Daoy (cell line): ENCODE results near the gene LHFPL4. TPM values are rescaled to one million over a fixed set of nuclear protein-coding genes. Genes with fewer than 3 reads are reported as not detected.
"Not testable (repeated sequence)": the region's sequence is repeated elsewhere in the genome, so short reads cannot be mapped to it uniquely, and the experiment has no call there.

ENCODE experiments used
- DNase-seq: peaks from one replicate; pipeline ENCODE4 v3.0.0-alpha.2; 2015; ENCODE audit warnings: low read depth
- total RNA-seq: library from RNA; depleted of rRNA; stranded (reverse); fragments of >200 nt; shearing (Covaris generic); gene quantifications from 2 replicates; pipeline ENCODE4 v1.2.3, GENCODE V29; 2014

Gene LHFPL4
- total RNA-seq, 1 experiment from 2014 or later, result 0.29 TPM

- no peak for DNase-seq
Observed at GRCh38 chr3:9536212-9536611, 17.4 kb downstream of the LHFPL4 start.

- no peak for DNase-seq
Observed at GRCh38 chr3:9534429-9534828, 19.2 kb downstream of the LHFPL4 start.

GRCh38 chr3:9525078-9525477 lies 28.5 kb downstream of the LHFPL4 start:
- no peak for DNase-seq

GRCh38 chr3:9514956-9515355 lies 38.7 kb downstream of the LHFPL4 start:
- no peak for DNase-seq

DNA sequence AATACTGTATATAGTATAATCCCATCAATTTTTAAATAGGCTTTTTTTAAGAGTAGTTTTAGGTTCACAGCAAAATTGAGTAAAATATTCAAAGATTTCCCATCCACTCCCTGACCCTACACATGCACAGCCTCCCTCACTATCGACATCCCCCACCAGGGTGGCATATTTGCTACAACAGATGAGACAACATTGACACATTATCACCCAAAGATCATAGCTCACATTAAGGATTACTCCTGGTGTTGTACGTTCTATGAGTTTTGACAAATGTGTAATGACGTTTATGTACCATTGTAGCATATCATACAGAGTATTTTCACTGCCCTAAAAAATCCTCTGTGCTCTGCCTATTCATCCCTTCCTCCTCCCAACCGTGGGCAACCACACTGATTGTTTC lies 39.3 kb downstream of the LHFPL4 start:
- DNase-seq, result no peak

DNA sequence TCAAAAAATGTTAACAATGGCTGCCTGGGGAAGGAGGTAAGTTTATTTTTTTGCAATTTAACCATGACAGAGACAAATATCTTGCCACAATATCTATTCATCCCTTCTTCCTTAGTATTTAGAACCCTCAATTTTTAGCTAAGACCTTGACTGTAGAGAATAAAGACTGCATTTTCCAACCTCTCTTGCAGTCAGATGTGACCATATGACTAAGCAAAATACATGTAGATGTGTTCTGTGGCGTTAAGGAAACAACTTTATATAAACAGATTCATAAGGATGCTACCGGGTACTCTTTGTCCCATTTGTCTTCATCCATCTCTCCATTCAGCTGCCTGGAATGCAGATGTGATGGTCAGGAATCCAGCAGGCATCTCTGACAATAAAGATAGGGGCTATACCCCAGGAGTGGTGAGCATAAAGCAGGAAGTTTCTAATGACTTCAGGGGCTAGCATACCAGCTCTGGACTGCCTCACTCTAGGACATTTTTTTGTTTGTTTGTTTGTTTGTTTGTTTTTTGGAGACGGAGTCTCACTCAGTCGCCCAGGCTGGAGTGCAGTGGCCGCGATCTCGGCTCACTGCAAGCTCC lies 41.1 kb downstream of the LHFPL4 start:
- DNase-seq, result no peak

DNA sequence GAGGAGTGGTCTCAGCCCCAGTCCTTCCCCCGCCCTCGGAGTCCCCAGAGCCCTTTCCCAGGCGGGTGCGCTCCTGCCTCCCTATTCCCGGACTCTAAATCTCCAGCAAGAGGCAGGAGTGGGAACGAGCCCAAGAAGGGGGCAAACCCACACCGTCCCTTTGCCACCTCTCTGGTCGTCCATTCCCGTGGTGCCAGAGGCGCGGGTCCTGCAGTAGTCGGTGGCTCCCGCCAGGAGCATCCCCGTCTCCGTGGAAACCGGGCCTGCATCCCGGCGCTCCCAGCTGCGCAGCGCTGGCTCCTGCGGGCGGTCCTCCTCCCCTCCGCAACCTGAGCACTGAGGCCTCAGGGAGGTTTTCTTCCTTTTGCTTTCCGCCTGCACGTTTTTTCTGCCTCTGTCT lies 44.8 kb downstream of the LHFPL4 start:
- DNase-seq, result no peak

- no peak for DNase-seq
Observed at GRCh38 chr3:9507586-9508578, 45.7 kb downstream of the LHFPL4 start.

DNA sequence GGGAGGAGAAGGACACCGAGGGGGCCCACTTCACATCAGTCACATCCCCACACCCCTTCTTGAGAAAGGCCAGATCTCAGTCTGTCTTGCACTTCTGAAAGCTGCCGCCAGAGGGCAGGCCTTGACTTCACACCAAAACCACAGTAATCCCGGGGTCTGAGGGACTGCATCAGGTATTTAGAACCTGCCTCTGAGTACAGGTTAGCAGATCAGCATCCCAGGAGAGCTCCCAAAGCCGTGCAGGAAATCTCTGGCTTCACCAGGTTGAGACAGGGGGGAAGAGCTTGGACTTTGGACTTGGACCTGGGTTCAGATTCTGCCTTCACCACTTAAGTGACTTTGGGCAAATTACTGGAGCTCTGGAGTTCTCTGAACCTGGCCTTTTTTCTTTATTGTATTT lies 50.3 kb downstream of the LHFPL4 start:
- peak; percentile 60 for DNase-seq

- no peak for DNase-seq
Observed at GRCh38 chr3:9501226-9501625, 52.4 kb downstream of the LHFPL4 start.

DNA sequence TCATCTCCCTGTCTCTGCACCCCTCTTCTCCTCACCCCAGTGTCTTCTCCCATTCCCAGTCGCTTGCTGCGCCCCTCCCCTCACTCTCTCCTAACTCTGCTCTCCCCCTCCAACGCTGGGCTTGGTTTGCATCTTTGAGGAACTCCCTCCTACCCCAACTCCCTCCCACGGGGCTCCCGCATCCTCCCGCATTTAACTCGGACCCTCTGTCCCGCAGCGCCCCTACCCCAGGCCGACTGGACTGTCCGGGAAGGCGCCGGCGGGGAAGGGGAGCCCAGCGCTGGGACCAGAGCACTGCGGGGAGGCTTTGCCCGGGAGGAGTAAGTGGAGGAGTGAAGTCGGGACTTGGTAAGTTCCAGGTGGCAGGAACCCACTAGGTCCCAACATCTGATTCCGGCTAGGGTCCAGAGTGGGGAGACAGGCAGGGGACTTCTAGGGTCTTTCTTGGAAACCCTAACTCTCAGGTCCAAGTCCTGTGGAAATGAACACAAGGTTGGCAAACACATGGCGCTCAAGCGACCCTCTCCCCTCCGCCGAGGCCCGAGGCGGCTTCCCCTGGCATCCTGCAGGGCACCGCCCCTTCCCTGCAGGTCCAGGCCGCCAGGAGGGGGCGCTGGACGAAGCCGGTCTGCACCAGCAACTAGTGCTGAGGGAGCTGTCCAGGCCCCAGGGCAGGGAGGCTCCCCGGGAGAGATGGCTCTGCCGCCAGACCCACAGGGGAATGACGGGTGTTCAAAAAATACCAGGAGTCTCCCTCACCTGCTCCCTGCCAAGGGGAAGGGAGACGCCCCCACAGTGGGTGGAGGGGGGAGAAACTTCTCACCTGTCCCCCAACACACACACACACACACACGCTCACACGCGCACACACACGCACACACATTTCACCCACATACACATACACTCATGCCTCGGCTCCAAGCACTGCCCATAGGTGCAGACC lies 53.2 kb downstream of the LHFPL4 start:
- peak; percentile 74 for DNase-seq

DNA sequence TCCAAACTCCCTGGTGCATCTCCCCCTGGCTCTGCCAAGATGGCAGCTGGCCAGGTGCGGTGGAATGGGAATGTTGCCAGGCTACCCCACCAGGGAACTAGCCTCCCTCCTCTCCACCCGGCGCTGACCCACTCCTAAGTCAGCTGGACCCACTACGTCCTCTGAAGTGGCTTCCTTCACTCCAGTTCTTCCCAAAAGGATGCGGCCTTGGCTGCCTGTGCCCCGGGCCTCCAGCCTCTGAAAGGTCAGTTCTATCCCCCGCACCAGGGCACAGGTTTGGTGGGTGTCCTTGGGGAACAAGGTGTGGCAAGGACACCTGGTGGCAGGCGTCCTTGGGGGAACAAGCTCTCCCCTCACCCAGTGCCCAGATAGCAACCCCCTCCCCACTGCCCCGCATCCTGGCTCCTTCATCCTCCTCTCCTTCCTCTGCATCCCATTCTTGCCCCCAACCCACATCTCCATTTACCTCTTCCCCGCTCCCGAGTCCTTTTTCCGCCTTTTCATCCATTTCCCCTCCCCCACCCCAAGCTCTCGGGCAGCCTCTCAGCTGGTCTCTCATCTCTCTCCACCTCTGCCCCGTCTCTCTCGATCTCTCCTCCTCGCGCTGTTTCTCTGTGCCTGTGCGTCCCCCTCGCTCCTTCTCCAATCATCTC lies 54.0 kb downstream of the LHFPL4 start:
- DNase-seq, result no peak

- no peak for DNase-seq
Observed at GRCh38 chr3:9498781-9499180, 54.8 kb downstream of the LHFPL4 start.

DNA sequence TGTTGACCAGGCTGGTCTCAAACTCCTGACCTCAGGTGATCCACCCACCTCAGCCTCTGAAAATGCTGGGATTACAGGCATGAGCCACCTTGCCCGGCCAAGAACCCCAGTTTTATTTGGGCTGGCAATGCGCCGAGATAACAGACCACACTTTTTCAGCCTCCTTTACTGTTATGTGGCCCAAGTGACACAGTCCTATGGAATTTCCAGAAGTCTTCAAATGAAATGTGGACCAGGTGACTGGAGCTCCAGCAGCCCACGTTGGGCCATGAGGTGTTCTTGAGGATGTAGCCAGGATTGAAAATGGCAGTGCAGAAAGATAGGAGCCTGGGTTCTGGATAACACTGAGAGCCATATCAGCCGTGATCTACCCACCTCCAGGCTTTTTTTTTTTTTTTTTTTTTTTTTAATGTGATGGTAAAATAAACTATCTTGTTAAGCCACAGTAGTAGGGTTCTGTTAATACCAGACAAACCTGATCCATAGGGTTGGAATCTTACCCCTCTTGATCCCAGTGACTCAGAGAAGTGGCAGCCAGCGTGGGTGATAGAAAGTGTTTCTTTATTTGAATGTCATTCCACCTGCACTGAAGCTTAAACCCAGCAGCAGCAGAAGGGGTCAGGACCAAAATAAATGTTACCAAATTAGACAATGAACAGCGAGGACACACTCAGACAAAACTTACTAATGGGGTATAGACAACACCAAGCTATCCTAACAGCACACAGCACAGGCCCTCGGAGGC lies 55.6 kb downstream of the LHFPL4 start:
- DNase-seq, result peak; percentile 73

DNA sequence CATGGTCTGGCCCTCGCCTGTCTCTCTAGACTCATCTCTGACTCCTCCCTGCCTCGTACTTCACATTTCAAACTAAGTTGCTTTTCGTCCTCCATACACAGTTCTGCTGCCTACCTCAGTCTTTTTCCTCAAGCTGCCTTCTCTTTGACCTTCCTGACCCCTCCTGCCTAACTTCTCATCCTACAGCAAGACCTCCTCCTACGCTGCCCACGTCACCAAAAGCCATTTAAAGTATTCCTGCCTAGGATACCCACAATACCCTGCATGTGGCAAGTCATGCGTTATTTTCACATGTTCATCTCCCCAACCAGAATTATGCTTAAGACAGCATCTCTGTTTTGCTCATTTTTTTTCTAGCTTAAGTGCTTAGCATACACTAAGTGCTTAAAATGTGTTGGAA lies 56.7 kb downstream of the LHFPL4 start:
- no peak for DNase-seq

GRCh38 chr3:9494036-9494435 lies 59.6 kb downstream of the LHFPL4 start:
- DNase-seq, result not testable (repeated sequence)

DNA sequence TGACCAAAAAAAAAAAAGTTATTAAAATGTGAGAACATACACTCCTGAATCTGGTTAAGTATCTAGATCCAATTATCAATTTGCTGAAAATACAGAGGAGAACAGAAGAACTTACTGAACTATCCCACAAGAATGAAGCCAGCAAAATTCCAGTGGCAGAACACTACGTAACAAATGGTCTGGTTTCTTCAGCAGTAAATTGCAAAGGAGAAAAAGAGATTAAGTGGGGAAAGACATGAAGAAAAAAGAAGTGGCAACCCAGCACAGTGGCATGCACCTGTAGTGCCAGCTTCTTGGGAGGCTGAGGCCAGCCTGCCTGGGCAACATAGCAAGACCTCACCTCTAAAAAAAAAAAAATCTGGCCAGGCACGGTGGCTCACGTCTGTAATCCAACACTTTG lies 62.1 kb downstream of the LHFPL4 start:
- no peak for DNase-seq

GRCh38 chr3:9485248-9485647 lies 68.4 kb downstream of the LHFPL4 start:
- no peak for DNase-seq

DNA sequence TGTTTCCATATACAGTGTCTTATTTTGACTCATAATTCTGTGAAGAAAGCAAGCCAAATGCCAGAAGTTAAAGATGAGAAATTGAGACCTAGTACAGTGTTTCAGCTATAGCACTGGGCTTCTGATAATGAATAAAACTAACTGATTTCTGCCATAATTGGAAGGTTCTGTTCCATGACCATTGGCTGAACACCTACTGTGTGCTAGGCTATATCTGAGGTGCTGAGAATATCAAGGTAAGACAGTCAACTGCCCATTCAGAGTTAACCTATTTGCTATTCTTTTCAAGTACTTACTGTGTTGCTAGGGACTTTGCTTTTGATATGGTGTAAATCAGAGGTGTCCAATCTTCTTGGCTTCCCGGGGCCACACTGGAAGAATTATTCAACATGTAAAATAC lies 73.4 kb downstream of the LHFPL4 start:
- DNase-seq, result no peak

- no peak for DNase-seq
Observed at GRCh38 chr3:9476935-9477334, 76.7 kb downstream of the LHFPL4 start.

DNA sequence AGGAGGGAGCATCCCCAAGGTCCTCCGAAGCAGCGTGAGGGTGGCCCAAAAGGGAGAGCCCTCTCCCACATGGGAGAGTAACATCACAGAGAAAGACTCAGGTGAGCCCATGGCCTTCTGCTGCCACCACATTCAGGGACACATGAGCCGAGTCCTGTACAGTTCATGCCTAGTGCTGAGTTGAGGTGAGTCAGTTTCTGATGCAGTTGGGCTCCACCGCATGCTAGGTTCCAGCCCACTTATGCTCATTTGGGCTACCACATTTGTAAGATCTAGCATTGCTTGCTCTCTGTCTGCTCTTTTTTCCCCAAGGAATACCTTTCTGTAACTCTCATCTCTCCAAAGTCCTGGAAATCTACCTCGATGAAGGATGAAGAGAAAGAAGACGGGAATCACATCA lies 79.1 kb downstream of the LHFPL4 start:
- no peak for DNase-seq
